GM18907 (cell line): ENCODE data around the gene HDAC3.

ENCODE experiments used
- ATAC-seq: cut with Tn5 transposase; IDR thresholded peaks from one replicate; pipeline ENCODE4 v1.9.1; 2021; ENCODE audit warnings: mild to moderate bottlenecking, moderate library complexity; ENCODE audit not compliant: unreplicated experiment

Gene HDAC3

DNA sequence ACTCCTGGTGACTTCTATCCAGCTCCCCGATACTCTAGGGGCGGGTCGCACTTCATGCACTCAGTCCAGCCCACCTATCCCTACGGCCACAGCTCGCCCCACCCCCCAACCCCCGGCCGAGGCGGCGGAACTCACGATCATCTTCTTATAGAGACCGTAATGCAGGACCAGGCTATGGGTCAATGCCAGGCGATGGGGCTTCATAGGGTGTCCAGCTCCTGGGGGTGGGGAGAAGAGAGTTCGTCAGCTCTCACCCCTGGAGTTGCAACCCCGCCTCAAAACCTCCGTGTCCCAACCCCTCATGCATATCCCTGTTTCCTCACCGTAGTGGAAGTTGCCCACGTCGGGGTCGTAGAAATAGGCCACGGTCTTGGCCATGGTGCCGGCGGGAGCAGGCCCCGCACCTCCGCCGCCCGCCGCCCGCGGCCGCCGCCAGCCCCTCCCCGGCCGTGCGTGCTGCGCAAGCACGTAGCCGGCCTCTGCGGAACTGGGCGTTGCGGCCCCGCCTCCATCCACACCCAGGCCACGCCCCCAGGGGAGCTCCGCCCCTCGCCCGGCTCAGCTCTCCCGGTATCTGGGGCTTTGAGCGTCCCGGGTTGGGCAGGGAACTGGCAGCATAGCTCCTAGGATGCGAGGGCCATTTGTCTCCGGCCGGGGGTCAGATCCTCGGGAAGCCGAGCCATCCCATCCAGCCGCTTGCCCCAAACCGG lies at the start of gene HDAC3, which contains the start of gene RELL2:
HDAC3 (minus strand) TSS at position 437 of the 710 bp plus-strand sequence; CDS start at position 378, 59 bp downstream.
RELL2 (plus strand) TSS at position 585 of the 710 bp plus-strand sequence. CDS start 1,229 bp downstream, outside the sequence.
- peak; percentile 76 for ATAC-seq

DNA sequence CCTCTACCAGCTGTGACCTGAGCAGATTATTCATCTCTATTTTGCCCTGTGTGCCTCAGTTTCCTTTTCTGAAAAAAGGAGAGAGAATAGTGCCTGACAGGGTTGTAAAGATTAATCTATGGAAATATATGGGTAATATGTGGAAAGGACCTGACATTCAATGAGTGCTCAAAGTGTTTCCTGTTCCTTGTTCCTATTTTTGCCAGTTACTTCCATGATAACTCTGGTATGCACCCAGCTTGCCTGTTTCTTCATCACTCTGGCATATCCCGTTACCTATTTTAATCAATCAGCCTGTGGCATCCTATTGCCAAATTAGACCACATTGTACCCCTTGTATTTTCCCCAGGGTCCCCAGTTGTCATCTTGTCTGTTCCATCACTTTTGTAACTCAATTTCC lies 48.9 kb upstream of the HDAC3 start:
- ATAC-seq, result no peak

DNA sequence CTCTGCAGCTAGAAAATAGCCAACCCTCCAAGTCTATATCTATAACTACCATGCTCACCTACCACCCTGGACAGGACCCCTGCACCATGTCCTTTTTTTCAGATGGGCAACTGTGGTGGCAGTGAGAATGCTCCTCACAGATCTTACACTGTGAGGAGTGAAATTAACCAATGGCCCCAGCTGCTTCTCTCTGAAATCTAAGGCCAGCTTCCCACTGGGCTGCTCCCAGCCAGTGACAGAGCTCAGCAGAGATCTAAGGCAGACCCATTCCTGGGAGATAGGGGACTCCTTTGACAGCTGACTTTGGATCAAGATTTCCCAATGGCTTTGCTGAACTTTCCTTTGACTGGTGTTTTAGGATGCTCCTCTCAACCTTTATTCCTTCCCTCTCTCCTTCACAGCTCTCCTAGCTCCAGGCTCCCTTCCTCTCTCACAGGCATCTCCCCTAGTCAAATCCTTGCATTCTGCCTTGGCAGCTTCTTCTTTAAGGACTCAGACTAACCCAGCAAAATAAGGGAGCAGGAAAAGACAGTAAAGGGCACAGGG lies 47.0 kb upstream of the HDAC3 start:
- ATAC-seq, result no peak

DNA sequence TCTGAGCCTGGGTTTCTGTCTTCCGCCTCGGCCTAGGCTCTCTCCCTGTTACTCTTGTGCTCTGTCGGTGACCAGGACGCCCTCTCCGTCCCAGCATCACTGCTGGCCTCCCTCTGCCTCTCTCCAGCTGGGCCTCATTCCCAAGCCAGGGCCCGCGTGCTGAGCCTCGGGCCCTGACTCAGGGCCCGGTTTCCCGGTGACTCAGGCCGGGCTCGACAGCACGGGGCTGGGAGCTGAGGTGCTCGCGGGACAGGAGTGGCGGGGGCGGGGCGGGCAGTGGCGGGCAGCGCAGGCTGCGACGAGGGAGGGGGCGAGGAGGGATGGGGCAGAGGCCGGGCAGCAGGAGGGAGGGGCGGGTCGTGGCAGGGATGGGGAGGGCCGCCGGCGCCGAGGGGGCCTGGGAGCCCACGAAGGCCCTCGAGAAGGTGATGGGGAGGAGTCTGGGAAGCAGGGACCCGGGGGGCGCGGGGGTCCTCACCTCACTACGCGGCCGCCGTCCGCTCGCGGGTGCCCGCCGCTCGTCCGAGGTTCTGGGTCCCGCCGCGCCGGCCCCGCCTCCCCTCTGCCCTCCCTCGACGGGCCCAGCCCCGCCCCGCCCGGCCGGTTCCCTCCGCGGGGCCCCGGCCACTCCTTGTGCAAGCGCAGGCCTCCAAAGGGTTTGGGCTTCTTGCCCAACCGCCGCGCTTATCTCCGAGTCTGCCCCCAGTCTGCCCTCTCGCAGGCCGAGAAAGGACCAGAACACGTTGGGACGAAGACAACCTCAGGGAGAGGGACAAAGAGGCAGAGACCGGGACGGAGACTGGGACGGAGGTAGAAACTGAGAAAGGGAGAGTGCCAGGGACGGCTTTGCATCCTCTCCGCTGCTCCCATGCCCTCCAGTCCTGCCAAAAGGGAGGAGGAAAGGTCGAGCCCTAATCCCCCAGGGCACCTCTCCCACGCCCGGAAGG lies 45.3 kb upstream of the HDAC3 start, which contains the start of gene ARAP3:
ARAP3 (minus strand) TSS at position 536 of the 947 bp plus-strand sequence. CDS start 1,744 bp downstream, outside the sequence.
- ATAC-seq, result no peak

DNA sequence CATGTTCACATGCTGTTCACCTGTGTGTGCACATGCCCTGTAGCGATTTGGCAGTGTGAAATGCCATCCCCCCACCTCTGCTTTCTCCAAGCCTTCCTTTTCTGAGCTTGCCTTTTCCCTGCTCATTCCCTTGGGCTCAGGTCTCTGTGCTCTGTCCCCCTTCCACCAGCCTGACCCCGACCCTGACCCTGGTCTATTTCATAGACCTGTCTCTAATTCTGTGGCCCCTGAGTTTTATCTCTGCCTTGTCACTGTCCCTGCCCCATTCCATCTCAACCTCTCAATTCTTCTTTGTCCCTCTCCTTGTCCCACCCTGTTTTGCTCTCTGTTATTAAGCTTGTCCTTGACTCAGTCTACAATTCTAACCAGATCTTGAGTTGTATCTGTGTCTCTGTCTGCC lies 44.6 kb upstream of the HDAC3 start:
- ATAC-seq, result no peak

DNA sequence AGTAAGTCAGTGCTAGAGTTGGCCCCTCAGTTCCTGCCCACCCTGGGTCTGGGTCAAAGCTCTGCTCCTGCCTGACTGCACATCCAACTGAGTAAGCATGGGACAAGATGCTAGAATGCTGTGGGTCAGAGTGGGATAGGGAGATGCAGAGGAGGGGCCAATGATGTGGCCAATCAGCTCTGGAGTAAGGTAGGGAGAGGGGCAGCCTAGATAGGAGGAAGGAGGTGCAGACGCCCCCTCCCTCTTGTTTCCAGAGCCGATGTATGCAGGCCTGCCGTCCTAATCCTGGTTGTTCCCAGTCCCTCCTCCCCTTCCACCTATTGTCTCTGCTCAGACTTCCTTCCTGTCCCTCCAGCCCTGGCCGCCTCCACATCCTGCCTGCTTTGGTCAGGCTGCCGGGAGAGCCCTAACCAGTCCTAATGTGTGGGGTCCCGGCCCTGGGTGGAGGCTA lies 44.1 kb upstream of the HDAC3 start:
- no peak for ATAC-seq

DNA sequence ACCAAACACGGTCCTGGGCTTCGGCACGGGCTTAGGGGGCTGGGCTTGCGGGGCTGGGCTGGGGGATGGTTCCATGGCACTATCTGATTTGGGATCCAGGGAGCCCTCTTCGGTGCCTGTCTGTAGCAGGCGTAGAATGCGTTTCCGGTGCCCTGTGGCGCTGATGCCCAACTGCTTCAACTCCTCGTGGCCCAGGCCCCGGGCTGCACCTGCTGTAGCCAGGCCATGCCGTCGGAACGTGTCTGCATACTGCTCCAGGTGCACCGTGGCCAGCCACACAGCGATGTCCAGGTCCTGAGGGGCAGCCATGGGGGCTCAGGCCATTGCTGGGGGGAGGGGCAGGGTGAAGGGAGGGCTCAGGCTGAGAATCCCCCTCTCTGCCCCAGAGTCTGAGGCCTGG lies 43.5 kb upstream of the HDAC3 start:
- ATAC-seq, result no peak

DNA sequence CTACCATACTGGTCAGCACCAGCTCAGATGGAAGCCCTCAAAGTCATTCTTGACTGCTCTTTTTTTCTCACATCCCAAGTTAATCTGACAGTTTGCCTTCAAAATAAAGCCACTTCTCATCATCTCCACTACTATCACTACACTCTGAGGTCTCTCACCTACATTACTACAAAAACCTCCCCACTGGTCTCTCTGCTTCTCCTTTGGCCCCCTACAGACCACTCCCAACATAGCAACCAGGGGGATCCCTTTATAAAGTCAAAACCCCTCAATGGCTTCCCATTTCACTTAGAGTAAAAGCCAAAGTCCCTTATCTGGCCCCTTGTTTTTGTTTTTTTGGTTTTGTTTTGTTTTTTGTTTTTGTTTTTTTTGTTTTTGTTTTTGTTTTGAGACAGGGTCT lies 40.8 kb upstream of the HDAC3 start:
- ATAC-seq, result no peak

DNA sequence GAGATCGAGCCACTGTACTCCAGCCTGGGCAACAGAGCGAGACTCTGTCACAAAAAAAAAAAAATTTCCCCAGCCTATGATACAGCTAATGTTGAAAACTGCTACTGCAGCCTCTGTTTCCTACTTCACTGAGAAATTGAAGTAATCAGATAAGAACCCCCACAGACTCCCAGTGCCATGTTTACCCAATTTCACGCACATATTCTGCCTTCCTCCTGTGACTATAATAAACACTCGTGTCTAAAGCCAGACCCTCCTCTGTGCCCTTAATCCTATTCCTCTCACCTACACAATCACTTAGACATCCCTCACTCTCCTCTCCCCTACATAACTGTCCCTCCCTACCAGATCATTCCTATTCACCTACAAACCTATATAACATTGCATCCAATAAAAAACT lies 39.0 kb upstream of the HDAC3 start:
- no peak for ATAC-seq

DNA sequence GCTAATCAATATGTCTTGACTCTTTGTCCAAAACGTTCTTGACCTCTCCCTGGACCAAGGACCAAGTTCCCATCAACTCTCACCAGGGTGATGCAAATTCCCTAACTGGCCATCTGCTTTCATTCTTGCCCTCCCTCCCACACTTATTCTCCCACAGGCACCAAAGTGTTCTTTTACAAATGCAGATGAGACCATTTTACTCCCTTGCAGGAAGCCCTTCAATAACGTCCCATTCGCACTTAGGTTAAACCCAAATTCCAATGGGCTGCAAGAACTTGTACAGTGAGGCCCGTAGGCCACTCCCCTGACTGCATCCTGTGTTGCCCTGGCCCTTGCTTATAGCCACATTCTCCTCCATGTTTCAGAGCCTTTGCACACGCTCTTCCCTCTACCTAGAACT lies 38.1 kb upstream of the HDAC3 start:
- no peak for ATAC-seq

DNA sequence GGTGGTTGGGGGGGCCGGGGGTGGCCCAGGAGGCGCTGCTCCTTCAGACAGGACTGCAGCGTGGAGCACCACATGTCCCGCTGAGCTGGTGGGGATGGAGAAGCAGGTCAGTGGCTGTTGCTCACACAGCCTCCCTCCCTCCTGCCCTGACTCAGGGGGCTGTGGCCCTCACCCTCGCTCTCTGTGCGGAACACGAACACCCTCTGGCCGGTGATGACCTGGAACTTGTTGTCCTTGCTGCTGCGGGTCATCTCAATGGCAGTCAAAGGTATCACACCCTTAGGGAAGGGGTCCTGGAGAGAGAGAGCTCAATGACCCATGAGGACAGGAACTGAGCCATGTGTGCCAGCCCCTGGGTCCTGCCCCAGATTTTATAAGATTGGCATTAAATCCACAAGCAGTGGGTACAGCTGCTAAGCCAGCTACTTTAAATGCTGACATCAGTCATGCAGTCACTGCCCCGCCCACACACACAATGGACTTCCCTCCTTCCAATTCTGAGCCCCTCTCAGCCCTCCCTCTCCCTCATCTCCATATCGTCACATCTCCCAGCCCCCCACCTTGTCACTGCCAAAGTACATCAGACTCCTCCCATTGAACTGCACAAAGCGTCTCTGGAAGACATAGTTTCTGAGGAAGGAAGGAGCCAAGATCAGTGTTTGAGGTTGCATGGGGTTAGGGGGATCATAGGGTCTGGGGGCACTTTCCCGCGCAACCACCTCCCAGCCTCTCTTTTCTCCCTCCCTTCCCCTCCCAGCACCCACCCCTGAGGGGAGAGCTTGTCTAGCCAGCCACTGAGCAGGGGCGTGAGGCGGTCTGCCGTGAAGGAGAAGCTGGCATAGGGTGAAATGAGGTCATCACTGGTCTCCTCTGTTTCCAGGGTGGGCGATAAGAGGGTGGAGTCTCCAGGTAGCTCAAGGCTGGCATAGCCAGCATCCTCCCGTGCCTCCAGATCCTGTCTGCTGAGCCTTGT lies 36.5 kb upstream of the HDAC3 start:
- ATAC-seq, result no peak

DNA sequence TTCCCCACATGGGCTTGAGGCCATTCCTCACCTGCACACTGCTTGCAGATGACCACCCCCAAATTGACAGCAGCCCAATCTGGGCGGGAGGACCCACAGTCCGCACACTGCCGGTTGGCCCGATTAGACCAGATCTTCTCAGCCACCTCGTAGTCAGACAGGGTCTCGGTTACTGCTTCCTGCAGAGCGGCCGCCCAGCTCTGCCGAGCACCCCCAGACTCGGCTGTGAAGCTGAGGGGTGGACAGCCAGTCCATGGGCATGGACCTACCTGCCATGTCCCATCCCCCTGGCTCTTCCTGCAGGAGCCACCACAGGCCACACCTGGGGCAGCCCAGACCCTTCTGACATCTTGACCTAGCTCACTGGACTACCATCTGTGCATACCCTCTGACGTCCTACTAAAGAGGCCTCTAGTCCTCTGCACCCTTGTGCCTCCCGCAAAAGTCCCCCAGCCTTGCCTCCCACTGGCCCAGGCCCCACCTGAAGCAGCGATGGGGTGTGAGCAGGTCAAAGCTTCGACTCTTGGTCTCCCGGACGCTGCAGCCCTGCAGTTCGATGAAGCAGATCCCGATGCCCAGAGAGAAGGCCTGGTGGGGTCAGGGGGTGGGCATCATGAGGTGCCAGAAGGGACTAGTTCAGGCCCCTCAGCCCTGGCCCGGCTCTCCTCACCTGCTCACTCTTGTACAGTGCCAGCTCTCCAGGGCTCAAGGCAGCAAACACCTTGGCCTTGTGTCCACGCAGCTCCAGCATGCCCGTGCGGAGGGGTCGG lies 35.6 kb upstream of the HDAC3 start:
- ATAC-seq, result no peak

DNA sequence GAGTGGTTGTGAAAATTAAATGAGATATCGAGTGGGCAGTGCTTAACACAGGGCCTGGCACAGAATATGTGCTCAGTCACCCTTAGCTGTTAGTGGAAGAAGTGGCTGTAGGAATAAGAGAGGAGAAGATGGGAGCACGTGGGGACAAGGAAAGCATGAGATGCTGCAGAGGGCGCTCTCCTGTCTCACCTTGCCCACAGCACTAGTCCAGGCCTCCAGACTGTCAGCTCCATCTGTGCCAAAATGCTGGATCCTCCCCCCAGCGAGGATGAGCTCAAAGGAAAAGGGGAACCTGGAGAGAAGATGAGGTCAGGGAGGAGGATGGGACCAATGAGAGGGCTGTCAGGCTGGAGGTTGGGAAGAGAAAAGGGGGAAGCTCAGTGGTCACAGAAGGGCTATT lies 32.9 kb upstream of the HDAC3 start:
- ATAC-seq, result no peak

DNA sequence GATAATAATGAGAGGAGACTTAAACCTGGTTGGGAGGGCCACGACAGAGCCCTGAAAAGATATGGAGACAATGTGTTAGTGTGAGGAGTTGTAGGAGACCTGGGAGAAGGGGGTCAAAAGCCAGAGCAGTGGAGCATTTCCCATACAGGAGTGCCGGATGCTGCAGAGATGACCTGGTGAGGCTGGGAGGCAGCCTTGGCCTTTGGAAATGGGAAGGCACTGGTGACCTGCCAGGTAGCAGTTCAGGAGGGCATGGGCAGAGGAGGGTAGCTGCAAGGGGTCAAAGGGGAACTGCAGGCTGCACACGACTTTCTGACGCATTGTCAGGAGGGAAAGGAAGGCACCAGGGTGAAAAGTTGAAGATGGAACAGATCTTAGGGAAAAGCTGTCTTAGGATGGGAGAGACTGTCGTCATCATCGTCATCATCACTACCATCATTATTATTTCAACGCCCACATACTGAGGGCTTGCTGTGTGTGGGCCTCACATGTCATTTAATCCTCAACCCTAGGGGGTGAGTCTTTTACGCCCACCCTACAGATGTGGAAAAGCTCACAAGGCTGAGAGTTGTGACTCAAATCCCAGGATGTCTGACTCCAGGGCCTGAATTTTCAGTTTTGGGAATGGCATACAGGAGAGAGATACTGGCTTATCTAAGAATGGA lies 32.1 kb upstream of the HDAC3 start:
- no peak for ATAC-seq

DNA sequence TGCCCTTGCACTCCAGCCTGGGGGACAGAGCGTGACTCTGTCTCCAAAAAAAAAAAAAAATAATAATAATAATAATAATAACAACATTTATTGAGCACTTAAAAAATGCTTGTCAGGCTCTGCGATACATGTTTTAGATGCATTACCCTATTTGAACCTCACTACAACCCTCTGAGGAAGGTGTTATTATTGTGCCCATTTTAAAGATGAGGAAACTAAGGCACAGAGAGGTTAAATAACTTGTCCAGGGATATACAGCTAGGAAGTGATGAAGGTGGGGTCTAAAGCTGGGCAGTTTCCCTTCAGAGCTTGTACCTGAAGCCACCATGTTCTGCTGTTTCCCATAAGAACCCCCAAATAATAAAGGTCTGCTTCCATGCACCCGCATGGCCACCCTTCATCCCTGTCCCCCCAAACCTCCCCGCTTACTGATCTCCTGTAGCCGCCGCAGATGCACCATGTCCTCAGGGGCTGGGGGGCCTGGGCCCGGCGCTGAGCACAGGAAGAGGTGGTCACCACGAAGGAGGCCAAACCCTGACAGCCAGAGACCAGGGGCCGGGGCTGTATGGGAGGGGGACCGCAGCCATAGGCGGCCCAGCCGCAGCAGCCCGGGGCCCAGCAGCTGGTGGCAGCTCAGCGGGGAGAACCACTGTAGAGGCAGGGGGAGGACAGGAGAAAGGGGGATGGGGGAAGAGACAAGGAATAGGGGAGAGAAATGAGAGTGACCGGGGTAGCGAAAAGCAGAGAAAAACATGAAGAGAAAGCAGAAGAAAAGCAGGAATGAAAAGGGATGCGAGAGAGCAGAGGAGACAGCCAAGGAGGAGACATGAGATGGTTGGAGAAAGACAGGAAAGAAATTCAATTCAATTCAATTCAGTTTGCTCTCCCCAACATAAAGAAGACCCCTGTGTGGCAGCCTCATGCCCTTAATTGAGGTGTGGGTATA lies 29.6 kb upstream of the HDAC3 start:
- ATAC-seq, result no peak

DNA sequence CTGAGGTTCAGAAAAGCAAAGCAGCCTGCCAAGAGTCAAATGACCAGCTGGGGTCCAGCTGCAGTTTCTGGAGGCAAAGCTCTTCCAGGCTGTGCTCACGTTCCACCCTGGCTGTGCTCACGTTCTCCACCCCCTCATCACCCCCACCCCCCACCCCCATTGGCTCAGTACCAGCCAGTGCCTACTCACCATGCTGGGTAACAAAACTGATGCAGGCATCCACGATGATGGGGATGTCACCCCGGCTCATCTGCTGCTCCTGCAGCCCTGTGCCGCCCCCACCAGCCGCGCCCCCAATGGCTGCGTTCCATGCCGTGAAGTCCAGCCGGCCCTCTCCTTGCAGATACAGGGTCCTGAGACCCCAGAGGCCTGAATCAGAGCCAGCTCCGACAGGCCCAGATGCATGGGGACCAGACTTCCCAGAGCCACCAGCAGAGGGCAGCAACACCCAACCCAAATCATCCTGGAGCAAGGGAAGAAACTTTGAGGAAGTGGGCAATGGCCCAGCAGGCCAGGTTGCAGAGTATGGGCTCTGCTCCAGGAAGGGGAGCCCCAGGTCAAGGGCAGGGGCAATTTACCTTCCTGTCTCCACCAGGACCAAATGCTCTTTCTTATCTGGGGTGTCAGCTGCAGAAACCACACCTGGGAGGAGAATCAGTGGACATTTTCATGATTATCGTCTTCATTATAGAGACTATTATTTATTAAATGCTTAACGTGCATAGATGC lies 28.2 kb upstream of the HDAC3 start:
- ATAC-seq, result peak; percentile 97

DNA sequence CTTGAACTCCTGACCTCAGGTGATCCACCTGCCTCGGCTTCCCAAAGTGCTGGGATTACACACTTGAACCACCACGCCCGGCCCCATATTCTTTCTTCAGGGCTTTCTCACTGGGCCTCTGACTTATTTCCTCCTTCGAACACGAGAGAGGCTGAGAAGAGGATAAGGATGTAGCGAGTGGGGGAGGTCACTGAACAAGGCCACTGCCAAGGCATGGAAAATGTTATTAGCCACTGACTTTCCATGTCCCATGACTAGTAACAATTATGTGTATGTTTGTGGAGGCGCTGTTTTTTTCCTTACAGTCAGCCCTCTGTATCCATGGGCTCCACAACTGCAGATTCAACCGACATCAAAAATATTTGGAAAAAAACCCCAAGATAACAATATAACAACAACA lies 26.9 kb upstream of the HDAC3 start:
- no peak for ATAC-seq
